GM23248 (cell line): ENCODE results near the gene IKZF1.
A peak's percentile ranks its signal among the peaks of the same experiment; 100 is the strongest.

Experiments used
- EZH2 ChIP-seq: fragments of 200-600 bp; sonication (generic); IDR thresholded peaks from 2 replicates; pipeline ENCODE4 v1.6.1; 2018; ENCODE audit warnings: antibody characterized with exemption, mild to moderate bottlenecking; ENCODE audit not compliant: insufficient read depth, poor library complexity, severe bottlenecking
- EZH2phosphoT487 ChIP-seq: fragments of 200-600 bp; sonication (generic); IDR thresholded peaks from 2 replicates; pipeline ENCODE4 v1.6.1; 2018; ENCODE audit warnings: antibody characterized with exemption, moderate library complexity, mild to moderate bottlenecking, low read depth; ENCODE audit not compliant: insufficient read depth

- 0 out of 2 replicates have a peak, but pooled peaks have one; percentile 75 for TF ChIP-seq EZH2phosphoT487
- TF ChIP-seq EZH2, result peak; percentile 92
These were observed 531 bp downstream of the IKZF1 start for GRCh38 chr7:50304911-50305582.
